ENCODE measurements around the gene EHMT2. TPM values are rescaled to one million over a fixed set of nuclear protein-coding genes. Genes with fewer than 3 reads are reported as not detected.
"Not testable (repeated sequence)": the region's sequence is repeated elsewhere in the genome, so short reads cannot be mapped to it uniquely, and the experiment has no call there.

Gene EHMT2
- total and polyA plus RNA-seq, 2 of the 4 experiments (the other 2 are of a cell fraction): 38.0 to 51.2 TPM

DNA sequence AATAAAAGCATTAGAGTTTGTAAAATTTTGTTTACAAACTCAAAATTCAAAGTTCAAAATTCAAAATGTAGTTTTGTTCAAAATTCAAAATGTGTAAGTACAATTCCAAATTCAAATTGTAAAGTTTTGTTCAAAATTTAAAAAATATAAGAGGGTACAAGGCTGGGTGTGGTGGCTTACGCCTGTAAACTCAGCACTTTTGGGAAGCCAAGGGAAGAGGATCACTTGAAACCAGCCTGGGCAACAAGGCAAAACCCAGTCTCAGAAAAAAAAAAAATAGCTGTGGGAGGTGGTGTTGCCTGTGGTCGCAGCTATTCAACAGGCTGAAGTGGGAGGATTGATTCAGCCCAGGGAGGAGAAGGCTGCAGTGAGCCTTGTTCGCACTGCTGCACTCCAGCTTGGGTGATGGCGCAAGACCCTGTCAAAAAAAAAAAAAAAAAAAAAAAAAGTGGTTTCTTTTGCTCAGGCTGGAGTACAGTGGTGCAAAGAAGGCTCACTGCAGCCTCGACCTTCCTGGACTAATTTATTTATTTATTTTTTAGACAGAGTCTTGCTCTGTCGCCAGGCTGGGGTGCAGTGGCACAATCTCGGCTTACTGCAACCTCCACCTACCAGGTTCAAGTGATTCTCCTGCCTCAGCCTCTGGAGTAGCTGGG lies 9.8 kb upstream of the EHMT2 start:
- 0 out of 2 replicates have a peak overlapping the region, but pooled peaks have one; percentile 25 for H3K14ac ChIP-seq (replicated peaks; ENCODE audit: low read depth, low read length)
- H3K9ac ChIP-seq (ENCODE audit: low read depth, low read length): no peak overlapping the region
- H3K4me1 ChIP-seq (ENCODE audit: control insufficient read depth, insufficient read depth, low read length): peaks cover 10% of the 10 kb centered on the region
- H3K56ac ChIP-seq (ENCODE audit: extremely low read depth, insufficient read depth, low read length): no peak overlapping the region
- H3K27me3 ChIP-seq (ENCODE audit: control insufficient read depth, insufficient read depth, low read length): no peaks in the 10 kb centered on the region
- H3K4me2 ChIP-seq (ENCODE audit: low read depth, low read length): no peak overlapping the region
- H3K18ac ChIP-seq (ENCODE audit: low read depth, low read length): no peak overlapping the region
- WGBS, 2 experiments (ENCODE audit: extremely low coverage in 2 of 2, insufficient read length in 1 of 2): 7% methylated on average over 2 of the region's 7 CpGs; no CpG with 5 or more reads in 1 of the 2 experiments
- H4K91ac ChIP-seq (ENCODE audit: insufficient read depth, low read depth, low read length): no peak overlapping the region
- H3K9me3 ChIP-seq (ENCODE audit: control insufficient read depth, insufficient read depth, low read length): no peaks in the 10 kb centered on the region
- no peak overlapping the region for H2BK15ac ChIP-seq (ENCODE audit: low read depth, low read length)
- H3K27ac ChIP-seq (ENCODE audit: insufficient read depth, low read length): peak overlapping the region; percentile 55; the same call in 1 of the 2 replicates
- H2AK9ac ChIP-seq (replicated peaks; ENCODE audit: low read depth, low read length, poor library complexity): no peak overlapping the region
- H4K20me1 ChIP-seq (ENCODE audit: insufficient read depth, low read length): no peaks in the 10 kb centered on the region
- no peaks in the 10 kb centered on the region for H3K36me3 ChIP-seq (ENCODE audit: control insufficient read depth, insufficient read depth, low read length)
- H2BK20ac ChIP-seq (ENCODE audit: low read depth, low read length): no peak overlapping the region
- no peaks in the 10 kb centered on the region for H3K79me1 ChIP-seq (ENCODE audit: low read depth in 1 of 2, low read length in 2 of 2)
- in situ Hi-C loops (cut with MboI; ENCODE audit: low sequenced_read_pairs) (no loop called here), dilution Hi-C loops (cut with HindIII; ENCODE audit: low sequenced_read_pairs, unreplicated experiment) (no loop called here), intact Hi-C loops (cut with micrococcal nuclease) (no loop called here)
- H3K4ac ChIP-seq (ENCODE audit: low read depth, low read length): peak overlapping the region; percentile 52; the same call in 1 of the 2 replicates
- no peak overlapping the region for H2BK120ac ChIP-seq (ENCODE audit: low read depth, low read length)
- peaks cover 14% of the 10 kb centered on the region; the same call in 1 of the 2 replicates for H3K9me1 ChIP-seq (ENCODE audit: insufficient read depth, low read length)
- ChIA-PET POLR2A (ENCODE audit: unreplicated experiment) (no interaction called here), CTCF (interaction anchor here (0.6 to 1.2 kb wide), 2 partner anchors 45 to 686 kb away, joined by 3 read pairs; no protein-coding TSS in a partner anchor)
- BruUV-seq (replicated peaks): no TSS peak
- 0 out of 2 replicates have a peak overlapping the region, but pooled peaks have one; percentile 15 for H2AK5ac ChIP-seq (ENCODE audit: low read depth, low read length)
- H4K5ac ChIP-seq (ENCODE audit: low read depth, low read length): no peak overlapping the region
- peak overlapping the region in 1 of 2 experiments; percentile 30; a peak in 1 of 4 replicates for H4K8ac ChIP-seq (ENCODE audit: low read depth in 2 of 2, low read length in 2 of 2)
- DNase-seq (peak; percentile 85), ATAC-seq (ENCODE audit: low read depth) (peak; percentile 46)
- peak overlapping the region; percentile 26 for H2AFZ ChIP-seq (replicated peaks; ENCODE audit: low read length, poor library complexity)
- H2BK5ac ChIP-seq (ENCODE audit: low read depth, low read length, poor library complexity, severe bottlenecking): no peak overlapping the region
- H3K23ac ChIP-seq (ENCODE audit: low read depth, low read length): no peak overlapping the region
- TF ChIP-seq BHLHE40 (IDR thresholded peaks at IDR 0.05; ENCODE audit: low read depth, low read length): no peak
- TF ChIP-seq, protein P1, sequence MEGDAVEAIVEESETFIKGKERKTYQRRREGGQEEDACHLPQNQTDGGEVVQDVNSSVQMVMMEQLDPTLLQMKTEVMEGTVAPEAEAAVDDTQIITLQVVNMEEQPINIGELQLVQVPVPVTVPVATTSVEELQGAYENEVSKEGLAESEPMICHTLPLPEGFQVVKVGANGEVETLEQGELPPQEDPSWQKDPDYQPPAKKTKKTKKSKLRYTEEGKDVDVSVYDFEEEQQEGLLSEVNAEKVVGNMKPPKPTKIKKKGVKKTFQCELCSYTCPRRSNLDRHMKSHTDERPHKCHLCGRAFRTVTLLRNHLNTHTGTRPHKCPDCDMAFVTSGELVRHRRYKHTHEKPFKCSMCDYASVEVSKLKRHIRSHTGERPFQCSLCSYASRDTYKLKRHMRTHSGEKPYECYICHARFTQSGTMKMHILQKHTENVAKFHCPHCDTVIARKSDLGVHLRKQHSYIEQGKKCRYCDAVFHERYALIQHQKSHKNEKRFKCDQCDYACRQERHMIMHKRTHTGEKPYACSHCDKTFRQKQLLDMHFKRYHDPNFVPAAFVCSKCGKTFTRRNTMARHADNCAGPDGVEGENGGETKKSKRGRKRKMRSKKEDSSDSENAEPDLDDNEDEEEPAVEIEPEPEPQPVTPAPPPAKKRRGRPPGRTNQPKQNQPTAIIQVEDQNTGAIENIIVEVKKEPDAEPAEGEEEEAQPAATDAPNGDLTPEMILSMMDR (conservative IDR thresholded peaks at IDR 0.05; ENCODE audit: low read depth, low read length): no peak
- TF ChIP-seq CEBPB (IDR thresholded peaks at IDR 0.05; ENCODE audit: low read depth, low read length): peak; percentile 93
- TF ChIP-seq RAD21 (IDR thresholded peaks at IDR 0.05; ENCODE audit: low read length): no peak
- no peak overlapping the region for H3K4me3 ChIP-seq (ENCODE audit: insufficient read depth, low read depth, low read length)

DNA sequence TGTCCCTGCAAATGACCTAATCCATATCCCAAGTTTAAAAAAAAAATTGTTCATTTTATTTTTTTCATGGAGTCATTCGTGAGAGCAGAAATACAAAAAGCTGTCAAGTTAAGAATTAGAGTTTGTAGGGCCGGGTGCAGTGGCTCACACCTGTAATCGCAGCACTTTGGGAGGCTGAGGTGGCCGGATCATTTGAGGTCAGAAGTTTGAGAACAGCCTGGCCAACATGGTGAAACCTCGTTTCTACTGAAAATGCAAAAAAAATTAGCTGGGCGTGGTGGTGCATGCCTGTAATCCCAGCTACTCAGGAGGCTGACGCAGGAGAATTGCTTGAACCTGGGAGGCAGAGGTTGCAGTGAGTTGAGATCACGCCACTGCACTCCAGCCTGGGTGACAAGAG lies 9.2 kb upstream of the EHMT2 start:
- 0 out of 2 replicates have a peak overlapping the region, but pooled peaks have one; percentile 32 for H4K91ac ChIP-seq (ENCODE audit: insufficient read depth, low read depth, low read length)
- peak overlapping the region; percentile 61 for H2AK9ac ChIP-seq (replicated peaks; ENCODE audit: low read depth, low read length, poor library complexity)
- 76% methylated on average over 6 of the region's 8 CpGs; no CpG with 5 or more reads in 1 of the 2 experiments for WGBS, 2 experiments (ENCODE audit: extremely low coverage in 2 of 2, insufficient read length in 1 of 2)
- H2BK15ac ChIP-seq (ENCODE audit: low read depth, low read length); H3K4me2 ChIP-seq (ENCODE audit: low read depth, low read length); H3K23ac ChIP-seq (ENCODE audit: low read depth, low read length); intact Hi-C loops (cut with micrococcal nuclease); H4K8ac ChIP-seq (ENCODE audit: low read depth in 2 of 2, low read length in 2 of 2); H3K18ac ChIP-seq (ENCODE audit: low read depth, low read length); H2BK120ac ChIP-seq (ENCODE audit: low read depth, low read length); H2AK5ac ChIP-seq (ENCODE audit: low read depth, low read length); H3K36me3 ChIP-seq (ENCODE audit: control insufficient read depth, insufficient read depth, low read length); H3K4me1 ChIP-seq (ENCODE audit: control insufficient read depth, insufficient read depth, low read length); H3K27me3 ChIP-seq (ENCODE audit: control insufficient read depth, insufficient read depth, low read length); H2AFZ ChIP-seq (replicated peaks; ENCODE audit: low read length, poor library complexity); dilution Hi-C loops (cut with HindIII; ENCODE audit: low sequenced_read_pairs, unreplicated experiment); H3K14ac ChIP-seq (replicated peaks; ENCODE audit: low read depth, low read length); DNase-seq; H4K5ac ChIP-seq (ENCODE audit: low read depth, low read length); H3K9me3 ChIP-seq (ENCODE audit: control insufficient read depth, insufficient read depth, low read length); BruUV-seq (replicated peaks); H3K9me1 ChIP-seq (ENCODE audit: insufficient read depth, low read length); H3K9ac ChIP-seq (ENCODE audit: low read depth, low read length); H3K79me1 ChIP-seq (ENCODE audit: low read depth in 1 of 2, low read length in 2 of 2); H2BK20ac ChIP-seq (ENCODE audit: low read depth, low read length); H3K56ac ChIP-seq (ENCODE audit: extremely low read depth, insufficient read depth, low read length); H3K4ac ChIP-seq (ENCODE audit: low read depth, low read length); H3K4me3 ChIP-seq (ENCODE audit: insufficient read depth, low read depth, low read length); ATAC-seq (ENCODE audit: low read depth); H4K20me1 ChIP-seq (ENCODE audit: insufficient read depth, low read length); POLR2A ChIA-PET (ENCODE audit: unreplicated experiment); H2BK5ac ChIP-seq (ENCODE audit: low read depth, low read length, poor library complexity, severe bottlenecking); in situ Hi-C loops (cut with MboI; ENCODE audit: low sequenced_read_pairs); H3K27ac ChIP-seq (ENCODE audit: insufficient read depth, low read length): not testable (repeated sequence)
- CTCF ChIA-PET: interaction anchor here (1.2 to 2.1 kb wide), 2 partner anchors 46 kb away, joined by 3 to 10 read pairs; no protein-coding TSS in a partner anchor
